Activated CD4-positive, CD25-positive, alpha-beta regulatory T cell treated with anti-CD3 and anti-CD28 coated beads, Interleukin-2, amount 50 U/mL, for 16 hours (primary cell): Measurements from ENCODE around the gene LRRFIP2.

ENCODE experiments used
- DNase-seq: peaks from one replicate; pipeline ENCODE4 v3.0.0-alpha.2; 2020; ENCODE audit warnings: low read depth, low spot score

The LRRFIP2 gene

DNA sequence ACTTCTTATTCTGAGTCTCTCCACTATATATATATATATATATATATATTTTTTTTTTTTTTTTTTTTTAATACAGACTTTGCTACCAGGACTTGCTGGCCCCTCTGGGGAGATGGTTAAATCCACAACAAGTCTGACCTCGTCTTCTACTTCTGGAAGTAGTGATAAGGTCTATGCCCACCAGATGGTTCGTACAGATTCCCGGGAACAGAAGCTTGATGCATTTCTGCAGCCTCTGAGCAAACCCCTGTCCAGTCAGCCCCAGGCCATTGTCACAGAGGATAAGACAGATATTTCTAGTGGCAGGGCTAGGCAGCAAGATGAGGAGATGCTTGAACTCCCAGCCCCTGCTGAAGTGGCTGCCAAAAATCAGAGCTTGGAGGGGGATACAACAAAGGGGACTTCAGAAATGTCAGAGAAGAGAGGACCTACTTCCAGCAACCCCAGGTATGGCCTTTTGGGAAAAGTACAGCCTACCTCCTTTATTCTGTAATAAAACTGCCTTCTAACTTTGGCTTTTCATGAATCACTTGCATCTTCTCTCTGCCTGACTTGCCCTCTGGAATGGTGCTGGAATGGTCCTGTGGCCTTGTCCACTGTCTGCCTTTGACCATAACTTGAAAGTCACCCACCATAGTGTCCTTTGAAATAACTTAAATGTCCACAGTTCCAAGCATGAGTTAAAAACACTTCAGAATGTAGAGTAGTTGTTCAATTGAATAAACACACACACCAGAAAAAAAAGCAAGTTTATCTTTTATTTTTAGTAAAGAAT lies 148.6 kb downstream of the LRRFIP2 start:
- DNase-seq: no peak

DNA sequence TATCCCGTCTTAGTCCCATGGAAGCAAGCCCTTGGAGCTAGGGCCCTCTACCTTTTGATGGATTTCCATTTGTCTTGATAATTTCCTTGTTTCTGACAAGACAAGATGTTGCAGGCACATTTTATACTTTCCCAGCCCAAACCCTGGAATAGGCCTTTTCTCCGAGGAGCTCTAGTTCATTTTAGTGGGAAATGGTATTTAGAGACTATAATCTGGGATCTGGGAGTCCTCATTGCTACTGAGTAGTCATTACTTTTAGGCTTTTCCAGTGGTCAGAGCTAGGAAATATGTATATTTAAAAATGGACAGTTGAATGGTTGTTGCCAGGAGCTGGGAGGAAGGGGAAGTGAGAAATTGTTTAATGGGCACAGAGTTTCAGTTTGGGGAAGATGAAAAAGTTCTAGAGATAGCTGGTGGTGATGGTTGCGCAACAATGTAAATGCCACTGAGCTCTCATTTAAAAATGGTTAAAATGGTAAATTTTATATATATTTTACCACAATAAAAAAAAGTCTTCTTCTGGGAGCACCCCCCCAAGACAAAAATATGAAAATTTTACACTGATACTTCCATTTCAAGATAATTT lies 149.5 kb downstream of the LRRFIP2 start:
- no peak for DNase-seq

DNA sequence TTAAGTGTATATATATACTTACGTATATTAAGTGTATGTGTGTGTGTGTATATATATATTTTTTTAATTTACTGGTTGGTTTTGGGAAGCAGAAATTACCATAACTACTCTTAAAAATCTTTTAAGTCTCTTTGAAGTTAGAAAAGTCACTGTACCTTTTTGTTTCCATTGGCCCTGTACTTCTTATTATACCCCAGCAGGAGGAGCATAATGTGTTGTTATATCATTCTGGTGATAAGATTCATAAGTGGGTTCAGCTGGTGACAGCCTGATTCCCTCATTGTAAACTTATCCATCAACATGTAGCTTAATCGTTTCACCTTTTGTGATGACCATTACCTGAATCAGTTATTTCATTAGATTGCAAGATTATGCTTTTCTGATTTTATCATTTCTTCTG lies 150.3 kb downstream of the LRRFIP2 start:
- DNase-seq: no peak

DNA sequence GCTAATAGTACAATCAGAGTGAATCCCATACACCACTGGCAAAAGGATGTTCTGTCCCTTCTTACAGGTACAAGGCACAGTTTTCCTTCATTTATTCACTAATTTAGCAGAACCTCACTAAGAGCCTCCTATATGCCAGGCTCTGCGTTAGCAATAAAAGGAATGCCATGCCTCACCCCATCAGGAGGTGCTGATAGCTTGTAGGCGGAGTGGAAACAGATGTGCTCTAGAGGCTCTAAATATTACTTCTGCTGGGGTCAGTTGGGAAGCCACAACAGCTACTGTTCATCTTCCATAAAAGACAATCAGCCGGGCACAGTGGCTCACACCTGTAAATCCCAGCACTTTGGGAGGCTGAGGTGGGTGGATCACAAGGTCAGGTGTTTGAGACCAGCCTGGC lies 156.7 kb downstream of the LRRFIP2 start:
- no peak for DNase-seq

DNA sequence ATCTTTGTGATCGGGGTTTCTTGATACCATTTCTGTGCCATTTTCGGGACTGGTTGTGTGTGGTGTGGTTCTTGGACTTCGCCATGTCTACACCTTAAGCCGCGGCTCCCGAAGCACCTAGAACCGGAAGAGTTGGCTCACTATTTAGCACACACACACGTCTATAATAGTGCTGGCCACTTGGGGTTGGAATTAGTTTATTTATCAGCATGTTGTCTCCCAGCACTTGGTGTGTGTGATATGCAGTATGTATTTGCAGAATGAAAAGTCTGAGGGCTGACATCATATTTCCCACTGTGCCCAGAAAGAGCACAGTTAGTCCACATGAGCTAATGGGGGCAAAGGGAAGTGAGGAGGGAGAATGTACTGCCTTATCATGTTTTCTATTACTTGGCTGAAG lies 157.5 kb downstream of the LRRFIP2 start:
- DNase-seq: no peak

DNA sequence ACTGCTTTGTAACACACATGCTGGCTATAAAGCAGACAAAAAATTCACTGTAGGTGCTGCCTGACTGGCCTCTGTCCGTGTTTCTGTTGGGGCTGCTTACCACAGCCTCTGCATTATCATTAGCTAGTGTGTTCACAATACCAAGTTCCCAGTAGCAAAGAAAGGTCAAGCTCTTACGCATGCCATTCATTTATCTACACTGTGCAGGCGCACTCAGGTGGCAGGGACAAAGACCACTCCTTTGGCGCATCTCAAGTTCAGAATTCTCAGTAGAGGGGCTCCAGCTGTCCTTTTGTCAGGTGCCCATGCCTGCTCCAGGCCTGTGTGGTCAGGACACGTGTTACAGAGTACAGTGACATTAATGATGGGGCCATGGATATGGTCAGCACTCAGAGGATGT lies 158.7 kb downstream of the LRRFIP2 start:
- DNase-seq: no peak

DNA sequence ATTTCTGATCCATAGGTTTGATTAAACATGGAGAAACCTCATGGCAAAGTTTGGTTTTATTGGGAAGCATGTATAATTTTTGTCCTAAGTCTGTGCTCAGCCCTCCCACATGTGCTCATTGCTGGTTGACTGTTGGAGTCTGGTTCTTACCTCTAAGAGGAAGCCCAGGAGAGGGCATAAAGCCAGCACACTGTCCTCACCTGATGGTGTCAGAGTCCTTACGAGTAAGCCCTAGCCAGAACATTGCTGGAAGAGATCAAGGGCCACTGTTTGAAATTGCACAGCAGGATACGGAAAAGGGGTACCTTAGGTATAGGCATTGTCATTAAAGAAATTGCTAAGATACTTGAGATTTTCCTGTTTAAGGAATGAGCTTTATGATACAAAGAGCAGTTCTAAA lies 159.8 kb downstream of the LRRFIP2 start:
- no peak for DNase-seq
